ENCODE results near the gene BANF1. TPM values are rescaled to one million over a fixed set of nuclear protein-coding genes. Genes with fewer than 3 reads are reported as not detected.
A peak's percentile ranks its signal among the peaks of the same experiment; 100 is the strongest.

Gene BANF1
- polyA plus RNA-seq, 1 donor, result 233 TPM

GRCh38 chr11:65976216-65977176 is 25.8 kb upstream of the BANF1 start:
- DNase-seq, result no peak

DNA sequence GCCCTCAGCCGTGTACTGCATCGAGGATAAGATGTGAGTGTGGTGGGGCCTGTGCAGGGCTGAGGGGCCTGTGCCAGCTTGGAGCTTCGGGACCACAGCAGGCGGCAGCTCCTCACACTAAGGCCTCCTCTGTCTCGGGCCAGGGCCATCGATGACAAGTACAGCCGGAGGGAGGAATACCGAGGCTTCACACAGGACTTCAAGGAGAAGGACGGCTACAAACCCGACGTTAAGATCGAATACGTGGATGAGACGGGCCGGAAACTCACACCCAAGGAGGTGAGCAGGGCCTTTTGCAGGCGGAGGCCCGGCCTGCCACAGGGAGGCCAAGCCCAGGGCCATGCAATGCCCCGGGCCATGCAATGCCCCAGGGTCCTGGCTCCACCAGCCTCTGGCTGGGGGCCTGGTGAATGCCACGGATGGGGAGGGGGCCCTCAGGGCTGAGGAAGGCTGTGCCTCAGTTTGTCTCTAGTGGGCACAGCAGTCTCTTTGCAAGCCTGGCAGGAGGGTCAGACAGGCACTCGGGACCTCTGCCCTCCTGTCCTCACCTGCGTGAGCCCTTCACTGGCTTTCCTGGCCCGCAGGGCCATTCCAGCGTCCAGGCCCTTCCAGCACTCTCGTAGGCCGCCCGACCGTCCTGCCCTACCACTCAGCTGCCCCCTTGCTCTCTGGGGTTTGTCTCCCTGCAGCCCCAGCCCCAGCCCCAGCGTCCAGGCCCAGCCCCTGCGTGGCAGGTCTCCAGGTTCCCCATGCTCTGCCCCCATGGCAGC is 24.5 kb upstream of the BANF1 start:
- no peak for DNase-seq

DNA sequence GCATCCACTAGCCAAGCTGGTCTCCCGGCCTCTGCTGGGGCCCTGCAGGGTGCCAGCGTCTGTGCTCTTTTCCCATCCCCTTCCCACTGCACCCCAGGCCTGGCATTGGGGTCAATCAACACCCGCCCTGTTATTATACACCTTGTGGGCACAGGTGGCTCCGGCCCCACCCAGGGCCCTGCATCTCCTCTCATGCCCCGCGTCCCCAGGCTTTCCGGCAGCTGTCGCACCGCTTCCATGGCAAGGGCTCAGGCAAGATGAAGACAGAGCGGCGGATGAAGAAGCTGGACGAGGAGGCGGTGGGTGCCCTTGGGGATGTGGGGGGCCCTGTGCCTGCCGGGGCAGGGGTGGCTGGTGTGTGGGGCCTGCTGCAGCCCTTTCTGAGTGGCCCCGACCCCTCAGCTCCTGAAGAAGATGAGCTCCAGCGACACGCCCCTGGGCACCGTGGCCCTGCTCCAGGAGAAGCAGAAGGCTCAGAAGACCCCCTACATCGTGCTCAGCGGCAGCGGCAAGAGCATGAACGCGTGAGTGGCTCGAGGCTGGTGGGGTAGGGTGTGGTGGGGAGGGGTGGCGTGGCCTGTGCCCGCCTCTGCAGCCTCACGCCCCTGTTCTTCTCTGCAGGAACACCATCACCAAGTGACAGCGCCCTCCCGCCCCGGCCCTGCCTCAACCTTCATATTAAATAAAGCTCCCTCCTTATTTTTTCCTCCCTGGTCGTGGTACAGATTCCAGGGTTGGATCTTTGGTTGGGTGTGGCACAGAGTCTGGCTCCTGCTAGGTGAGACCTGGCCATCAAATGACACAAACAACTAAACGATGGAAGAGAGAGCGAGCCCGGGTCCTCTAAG is 23.7 kb upstream of the BANF1 start:
- no peak for DNase-seq

- no peak for DNase-seq
These were observed 23.0 kb upstream of the BANF1 start for GRCh38 chr11:65979261-65979759.

GRCh38 chr11:65981101-65981740 is 21.1 kb upstream of the BANF1 start:
- DNase-seq, result no peak

GRCh38 chr11:65981972-65982823 is 20.1 kb upstream of the BANF1 start:
- DNase-seq, result no peak

GRCh38 chr11:65982824-65983588 is 19.3 kb upstream of the BANF1 start:
- DNase-seq, result no peak

- DNase-seq, result no peak
These were observed 18.7 kb upstream of the BANF1 start for GRCh38 chr11:65983589-65983987.

DNA sequence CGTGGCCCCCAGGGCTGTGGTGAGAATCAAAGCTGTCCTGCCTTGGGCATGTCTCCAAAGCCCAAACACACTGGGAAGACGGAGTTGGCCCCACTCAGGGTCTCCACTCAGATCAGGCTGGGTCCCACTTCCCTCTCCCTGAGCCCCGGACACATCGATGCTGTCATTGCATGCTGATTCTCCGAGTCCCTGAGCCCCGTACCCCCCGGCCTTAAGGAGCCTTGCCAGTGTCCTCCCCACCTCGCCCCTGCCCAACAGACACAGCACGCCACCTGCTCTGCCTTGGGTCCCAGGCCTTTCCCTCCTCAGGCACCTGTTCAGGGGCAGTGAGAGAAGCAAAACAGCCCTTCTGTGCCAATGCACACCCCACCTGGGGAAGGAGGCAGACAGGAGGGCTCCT is 15.0 kb upstream of the BANF1 start:
- no peak for DNase-seq

DNA sequence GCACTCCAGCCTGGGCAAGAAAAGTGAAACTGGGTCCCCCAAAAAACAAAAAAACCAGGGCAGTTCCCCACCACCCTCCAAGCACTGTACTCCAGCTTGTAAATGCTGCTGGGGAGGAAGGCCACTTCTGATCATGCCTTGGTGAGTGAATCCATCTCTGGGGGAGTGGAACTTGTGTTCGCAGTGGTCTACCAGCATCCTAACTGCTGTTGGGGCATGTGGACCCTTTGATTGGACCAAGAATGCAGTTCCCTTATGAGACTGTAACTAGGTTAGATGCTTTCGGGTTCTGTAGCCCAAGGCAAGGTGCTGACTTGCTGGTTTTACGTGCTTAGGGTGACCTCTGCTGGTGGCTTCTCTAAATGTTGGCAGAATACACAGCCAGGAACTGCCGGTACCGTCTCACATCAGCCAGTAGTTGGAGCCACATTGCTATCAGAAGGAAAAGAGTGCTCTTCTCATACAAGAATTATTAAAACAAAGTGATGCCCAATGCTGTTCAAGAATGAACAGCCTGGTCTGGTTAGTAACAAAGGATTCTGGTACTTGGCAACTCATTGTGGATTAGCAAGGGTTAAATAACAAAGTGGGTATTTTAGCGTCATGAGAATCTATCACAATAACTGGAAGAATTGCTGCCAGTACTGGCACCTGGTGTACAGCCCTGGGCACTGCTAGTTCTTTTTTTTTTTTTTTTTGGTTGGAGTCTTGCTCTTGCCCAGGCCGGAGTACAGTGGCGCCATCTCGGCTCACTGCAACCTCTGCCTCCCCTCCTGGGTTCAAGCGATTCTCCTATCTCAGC is 13.3 kb upstream of the BANF1 start:
- peak; percentile 95 for DNase-seq

GRCh38 chr11:65992056-65992455 is 10.2 kb upstream of the BANF1 start:
- DNase-seq, result no peak

DNA sequence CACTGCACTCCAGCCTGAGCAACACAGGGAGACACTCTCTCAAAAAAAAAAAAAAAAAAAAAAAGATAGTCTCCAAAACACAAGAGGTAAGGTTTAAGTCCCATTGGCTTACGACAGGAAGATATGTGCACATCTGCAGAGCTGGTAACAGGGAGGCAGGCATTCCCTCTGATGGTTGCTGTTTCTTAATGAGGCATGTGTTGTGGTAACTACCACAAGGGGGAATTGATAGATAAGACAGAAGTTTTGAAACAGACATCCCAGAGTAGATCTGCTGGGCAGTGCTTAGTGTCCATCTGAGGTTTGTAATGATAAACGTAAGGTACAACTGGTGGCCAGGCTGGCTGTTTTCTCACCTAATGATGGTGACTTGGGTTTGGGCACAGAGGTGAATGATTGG is 5.0 kb upstream of the BANF1 start:
- DNase-seq, result no peak

DNA sequence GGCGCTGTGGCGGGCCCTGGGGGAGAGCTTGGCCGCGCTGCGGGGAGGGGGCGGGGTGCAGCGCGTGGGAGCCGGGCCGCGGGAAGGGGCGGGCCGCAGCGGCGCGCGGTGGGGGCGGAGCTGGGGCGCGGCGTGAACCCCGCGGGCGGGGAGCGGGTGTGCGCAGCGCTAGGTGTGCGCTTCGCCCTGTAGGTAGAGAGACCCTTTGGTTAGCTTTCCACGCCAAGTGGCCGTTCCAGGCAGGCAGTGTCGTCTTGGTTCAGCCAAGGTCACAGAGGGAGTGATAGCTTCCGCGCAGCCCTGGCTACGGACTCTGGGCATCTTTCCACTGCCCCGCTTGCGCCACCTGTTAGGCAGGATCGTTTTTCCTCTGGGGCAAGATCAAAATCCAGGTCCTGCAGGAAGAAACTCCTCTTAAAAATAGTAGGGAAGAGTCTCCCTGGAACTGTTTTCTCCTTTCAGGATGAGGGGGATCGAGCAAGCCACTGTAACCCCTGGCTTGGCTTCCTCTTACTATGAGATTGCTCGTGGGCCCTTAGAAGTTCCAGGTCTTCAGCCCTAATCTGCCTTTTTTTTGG is 434 bp downstream of the BANF1 start:
- no peak for DNase-seq

- DNase-seq, result no peak
These were observed 988 bp downstream of the BANF1 start for GRCh38 chr11:66003291-66003690.

- no peak for DNase-seq
These were observed 1.9 kb downstream of the BANF1 start for GRCh38 chr11:66004186-66004585.

DNA sequence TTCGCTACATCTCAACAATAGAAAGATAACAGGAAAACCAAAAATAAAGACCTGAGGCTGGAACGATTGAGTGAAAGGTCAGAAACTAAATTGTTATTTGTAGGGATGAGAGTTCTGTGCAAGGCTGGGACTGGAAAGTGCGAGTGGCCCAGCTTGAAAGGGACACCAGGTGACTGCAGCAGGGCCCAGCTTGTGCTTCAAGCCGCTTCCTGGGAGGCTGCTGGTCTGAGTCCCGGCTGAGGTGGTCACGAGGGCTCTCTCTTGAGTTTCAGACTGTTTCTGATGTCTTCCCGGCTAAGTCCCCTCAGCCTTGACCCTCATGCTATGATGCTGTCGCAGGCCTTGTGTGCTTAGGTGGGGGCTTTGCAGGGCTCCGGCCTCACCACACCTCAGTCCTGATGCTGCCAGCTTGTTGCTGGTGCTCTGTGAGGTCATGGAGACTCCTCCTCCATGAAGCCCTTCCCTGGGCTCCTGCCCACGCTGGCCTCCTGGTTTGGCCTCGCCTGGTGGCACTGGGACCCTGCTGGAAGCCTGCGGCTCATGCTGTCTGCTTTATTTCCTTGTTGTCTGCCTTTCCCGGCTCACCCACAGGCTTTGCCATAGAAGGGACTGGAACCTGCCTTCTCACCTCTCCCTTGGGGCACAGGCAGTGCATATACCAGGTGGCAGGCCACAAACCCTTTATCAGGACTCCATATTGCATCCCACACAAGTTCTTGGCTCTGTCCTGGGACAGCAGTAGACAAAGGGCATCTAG is 4.0 kb downstream of the BANF1 start:
- no peak for DNase-seq

- DNase-seq, result no peak
These were observed 4.5 kb downstream of the BANF1 start for GRCh38 chr11:66006891-66007176.

GRCh38 chr11:66007201-66007634 is 4.9 kb downstream of the BANF1 start:
- DNase-seq, result no peak
